IMR-90 (cell line): ENCODE results near the gene FOXN4. TPM values are rescaled to one million over a fixed set of nuclear protein-coding genes. Genes with fewer than 3 reads are reported as not detected.

Experiments used
- ATAC-seq: fragments of 200-7000 bp; cut with Tn5 transposase; 2 replicates; pipeline ENCODE4 v1.9.1; 2020; ENCODE audit warnings: low read depth, mild to moderate bottlenecking, moderate library complexity
- BruUV-seq: library from RNA; stranded (reverse); fragments of 400-500 nt; replicated peaks from 2 replicates; lab custom pipeline; 2021; lab: Mats Ljungman, UMichigan
- CTCF ChIA-PET: fragments of 300-600 bp; formaldehyde crosslinking; extraction: SDS; loops from one replicate; lab custom pipeline; 2021; ENCODE audit warnings: antibody characterized with exemption; lab: Yijun Ruan, JAX
- POLR2A ChIA-PET: fragments of 300-600 bp; sonication (Branson Sonifier 250); formaldehyde crosslinking; loops from one replicate; lab custom pipeline; 2022; ENCODE audit warnings: antibody characterized with exemption; ENCODE audit not compliant: unreplicated experiment; lab: Charles Lee
- DNase-seq: peaks from one replicate; pipeline ENCODE4 v3.0.0; 2013
- H2AFZ ChIP-seq: replicated peaks from 2 replicates; pipeline ENCODE3; 2013; ENCODE audit warnings: low read length, mild to moderate bottlenecking; ENCODE audit not compliant: poor library complexity
- H2AK5ac ChIP-seq: 2 replicates; pipeline ENCODE4 v1.6.1; 2013; ENCODE audit warnings: low read depth, low read length, inconsistent platforms
- H2AK9ac ChIP-seq: replicated peaks from 2 replicates; pipeline ENCODE3; 2013; ENCODE audit warnings: mild to moderate bottlenecking, low read depth, low read length, moderate library complexity; ENCODE audit not compliant: poor library complexity
- H2BK120ac ChIP-seq: 2 replicates; pipeline ENCODE4 v1.6.1; 2013; ENCODE audit warnings: low read depth, low read length, inconsistent platforms
- H2BK15ac ChIP-seq: 3 replicates; pipeline ENCODE4 v1.6.1; 2013; ENCODE audit warnings: low read depth, low read length, inconsistent platforms
- H2BK20ac ChIP-seq: 2 replicates; pipeline ENCODE4 v1.6.1; 2013; ENCODE audit warnings: low read depth, mild to moderate bottlenecking, inconsistent platforms, low read length, moderate library complexity
- H2BK5ac ChIP-seq: 2 replicates; pipeline ENCODE4 v1.6.1; 2013; ENCODE audit warnings: mild to moderate bottlenecking, low read depth, low read length, inconsistent platforms; ENCODE audit not compliant: poor library complexity, severe bottlenecking
- H3K14ac ChIP-seq: replicated peaks from 2 replicates; pipeline ENCODE4 v1.6.1; 2013; ENCODE audit warnings: low read depth, low read length, inconsistent platforms
- H3K18ac ChIP-seq: 2 replicates; pipeline ENCODE4 v1.6.1; 2013; ENCODE audit warnings: low read depth, low read length, control low read depth
- H3K23ac ChIP-seq: 2 replicates; pipeline ENCODE4 v1.6.1; 2013; ENCODE audit warnings: low read depth, low read length, inconsistent platforms
- H3K27ac ChIP-seq: 2 replicates; pipeline ENCODE4 v1.5.1; 2013; ENCODE audit warnings: mild to moderate bottlenecking, control low read depth, low read length; ENCODE audit not compliant: insufficient read depth
- H3K27me3 ChIP-seq: 2 replicates; pipeline ENCODE4 v1.6.1; 2013; ENCODE audit warnings: low read length; ENCODE audit not compliant: control insufficient read depth, insufficient read depth
- H3K36me3 ChIP-seq: 2 replicates; pipeline ENCODE4 v1.6.1; 2013; ENCODE audit warnings: low read length, mixed read lengths; ENCODE audit not compliant: control insufficient read depth, insufficient read depth
- H3K4ac ChIP-seq: 2 replicates; pipeline ENCODE4 v1.6.1; 2013; ENCODE audit warnings: low read depth, low read length, inconsistent platforms
- H3K4me1 ChIP-seq: 2 replicates; pipeline ENCODE4 v1.6.1; 2013; ENCODE audit warnings: low read length, mixed read lengths; ENCODE audit not compliant: control insufficient read depth, insufficient read depth
- H3K4me2 ChIP-seq: 2 replicates; pipeline ENCODE4 v1.6.1; 2013; ENCODE audit warnings: low read depth, mild to moderate bottlenecking, control low read depth, low read length, moderate library complexity
- H3K4me3 ChIP-seq: 2 replicates; pipeline ENCODE4 v1.5.1; 2013; ENCODE audit warnings: low read depth, mild to moderate bottlenecking, control low read depth, low read length, moderate library complexity; ENCODE audit not compliant: insufficient read depth
- H3K56ac ChIP-seq: 2 replicates; pipeline ENCODE4 v1.6.1; 2013; ENCODE audit warnings: low read length, inconsistent platforms; ENCODE audit not compliant: insufficient read depth; ENCODE audit errors: extremely low read depth
- H3K79me1 ChIP-seq, 2 experiments: 2 replicates each; pipeline ENCODE4 v1.6.1; 2013; ENCODE audit warnings: low read length in 2 of 2, inconsistent platforms in 1 of 2, low read depth in 1 of 2
- H3K9ac ChIP-seq: 2 replicates; pipeline ENCODE4 v1.6.1; 2013; ENCODE audit warnings: low read depth, low read length, control low read depth
- H3K9me1 ChIP-seq: 2 replicates; pipeline ENCODE4 v1.6.1; 2013; ENCODE audit warnings: low read length, inconsistent platforms; ENCODE audit not compliant: insufficient read depth
- H3K9me3 ChIP-seq: 2 replicates; pipeline ENCODE4 v1.6.1; 2013; ENCODE audit warnings: low read length; ENCODE audit not compliant: control insufficient read depth, insufficient read depth
- H4K20me1 ChIP-seq: 2 replicates; pipeline ENCODE4 v1.6.1; 2013; ENCODE audit warnings: low read length, inconsistent platforms; ENCODE audit not compliant: insufficient read depth
- H4K5ac ChIP-seq: 2 replicates; pipeline ENCODE4 v1.6.1; 2013; ENCODE audit warnings: mild to moderate bottlenecking, low read depth, low read length, control low read depth
- H4K8ac ChIP-seq, 2 experiments: 2 replicates each; pipeline ENCODE4 v1.6.1; 2013; ENCODE audit warnings: low read depth in 2 of 2, low read length in 2 of 2, control low read depth in 1 of 2, inconsistent platforms in 1 of 2
- H4K91ac ChIP-seq: 2 replicates; pipeline ENCODE4 v1.6.1; 2013; ENCODE audit warnings: low read depth, low read length, inconsistent platforms; ENCODE audit not compliant: insufficient read depth
- BHLHE40 ChIP-seq: fragments of 150-350 bp; IDR thresholded peaks from 2 replicates; pipeline ENCODE4 v1.6.1; 2016; ENCODE audit warnings: mild to moderate bottlenecking, low read depth, low read length
- CEBPB ChIP-seq: IDR thresholded peaks from 2 replicates; pipeline ENCODE4 v1.6.1; 2012; ENCODE audit warnings: low read depth, low read length, improper control_type of control experiment
- CTCF ChIP-seq: conservative IDR thresholded peaks from 2 replicates; pipeline ENCODE4 v1.5.1; 2012; ENCODE audit warnings: mild to moderate bottlenecking, low read depth, low read length, improper control_type of control experiment
- MAZ ChIP-seq: IDR thresholded peaks from 2 replicates; pipeline ENCODE4 v1.6.1; 2012; ENCODE audit warnings: low read depth, mild to moderate bottlenecking, low read length, improper control_type of control experiment, moderate library complexity, borderline replicate concordance
- MXI1 ChIP-seq: IDR thresholded peaks from 2 replicates; pipeline ENCODE4 v1.6.1; 2012; ENCODE audit warnings: low read depth, mild to moderate bottlenecking, low read length, moderate library complexity, borderline replicate concordance
- NFE2L2 ChIP-seq: fragments of 150-350 bp; IDR thresholded peaks from 2 replicates; pipeline ENCODE4 v1.6.1; 2016; ENCODE audit warnings: low read depth, mild to moderate bottlenecking, low read length
- POLR2A ChIP-seq: IDR thresholded peaks from 2 replicates; pipeline ENCODE4 v1.6.1; 2012; ENCODE audit warnings: mild to moderate bottlenecking, low read depth, low read length
- RFX5 ChIP-seq: IDR thresholded peaks from 2 replicates; pipeline ENCODE4 v1.8.0; 2012; ENCODE audit warnings: low read depth, mild to moderate bottlenecking, low read length, moderate library complexity
- SMC3 ChIP-seq: fragments of 150-350 bp; IDR thresholded peaks from 2 replicates; pipeline ENCODE4 v1.6.1; 2016; ENCODE audit warnings: low read depth, mild to moderate bottlenecking, antibody characterized with exemption, low read length, moderate library complexity
- USF2 ChIP-seq: fragments of 150-350 bp; IDR thresholded peaks from 2 replicates; pipeline ENCODE4 v1.6.1; 2017; ENCODE audit warnings: mild to moderate bottlenecking, antibody characterized with exemption, low read length, low read depth
- WGBS, 2 experiments: methylation state at CpG; one replicate each; pipeline versions ENCODE4 v1.1.5 to v1.1.7; 2013; ENCODE audit warnings: missing lambda C conversion rate in 2 of 2; ENCODE audit not compliant: insufficient read length in 1 of 2; ENCODE audit errors: extremely low coverage in 2 of 2; 5-methylcytosine and 5-hydroxymethylcytosine counted together
- dilution Hi-C: fragments of 300-500 bp; cut with HindIII; formaldehyde crosslinking; loops from one replicate; pipeline ENCODE4 v1.14.3; 2018; ENCODE audit warnings: low sequenced_read_pairs; ENCODE audit not compliant: unreplicated experiment
- in situ Hi-C: fragments of 300-500 bp; cut with MboI; formaldehyde crosslinking; loops from 3 replicates; pipeline ENCODE4 v1.14.3; 2019; ENCODE audit warnings: low sequenced_read_pairs, inconsistent platforms, mixed read lengths
- intact Hi-C: fragments of 100-400 bp; cut with micrococcal nuclease; formaldehyde crosslinking; loops from 2 replicates; pipeline ENCODE4 v1.10.0; 2022
- polyA plus RNA-seq, 3 experiments: library from polyadenylated mRNA; depleted of rRNA; stranded (reverse); fragments of >200 nt; gene quantifications; 2 replicates each; pipeline ENCODE4 v1.2.3, GENCODE V29; 2012; ENCODE audit warnings: low replicate concordance in 1 of 3
- total RNA-seq: library from RNA; depleted of rRNA; stranded (reverse); fragments of >200 nt; gene quantifications from 2 replicates; pipeline ENCODE4 v1.2.3, GENCODE V29; 2012

The FOXN4 gene
- total and polyA plus RNA-seq, 2 of the 4 experiments (the other 2 are of a cell fraction), result not detected

- H3K56ac ChIP-seq, result no peak overlapping the region
- intact Hi-C loops, result no loop called here
- no peaks in the 10 kb centered on the region for H3K9me1 ChIP-seq
- no peaks in the 10 kb centered on the region for H4K20me1 ChIP-seq
- H2AFZ ChIP-seq, result peak overlapping the region; percentile 69
- H3K14ac ChIP-seq, result no peak overlapping the region
- CTCF ChIA-PET, result no interaction called here
- H3K36me3 ChIP-seq, result no peaks in the 10 kb centered on the region
- H2AK9ac ChIP-seq, result no peak overlapping the region
- ATAC-seq, result no peak
- 1% methylated on average over 20 of the region's 33 CpGs; no CpG with 5 or more reads in 1 of the 2 experiments for WGBS, 2 experiments
- peaks cover 70% of the 10 kb centered on the region for H3K27me3 ChIP-seq
- H4K5ac ChIP-seq, result no peak overlapping the region
- no peak for DNase-seq
- no peak overlapping the region for H4K91ac ChIP-seq
- no peak overlapping the region; the same call in 1 of the 2 replicates for H3K4me3 ChIP-seq
- no TSS peak for BruUV-seq
- no peak overlapping the region for H3K23ac ChIP-seq
- H3K4ac ChIP-seq, result no peak overlapping the region
- H2BK20ac ChIP-seq, result no peak overlapping the region
- H3K4me1 ChIP-seq, result no peaks in the 10 kb centered on the region; the same call in 1 of the 2 replicates
- H3K4me2 ChIP-seq, result peak overlapping the region; percentile 67
- H3K9me3 ChIP-seq, result no peaks in the 10 kb centered on the region
- H3K79me1 ChIP-seq, result no peaks in the 10 kb centered on the region
- H2BK5ac ChIP-seq, result no peak overlapping the region
- H2AK5ac ChIP-seq, result no peak overlapping the region
- POLR2A ChIA-PET, result no interaction called here
- TF ChIP-seq CTCF (no peak), SMC3 (no peak), USF2 (no peak), CEBPB (no peak), BHLHE40 (no peak), RFX5 (no peak), MXI1 (no peak), POLR2A (no peak), NFE2L2 (no peak), MAZ (no peak)
- in situ Hi-C loops, result no loop called here
- no peak overlapping the region for H3K27ac ChIP-seq
- no peak overlapping the region for H3K9ac ChIP-seq
- no peak overlapping the region for H2BK120ac ChIP-seq
- H2BK15ac ChIP-seq, result no peak overlapping the region
- H3K18ac ChIP-seq, result no peak overlapping the region
- dilution Hi-C loops, result no loop called here
- H4K8ac ChIP-seq, result no peak overlapping the region
Measured at GRCh38 chr12:109310247-109311125, 1.4 kb upstream of the FOXN4 start.
